Measurements from ENCODE around the gene FRMD5. TPM values are rescaled to one million over a fixed set of nuclear protein-coding genes. Genes with fewer than 3 reads are reported as not detected.

Gene FRMD5
- total and polyA plus RNA-seq, 2 donors (not counting 1 experiment from before 2014, with no cell fraction given), result not detected

DNA sequence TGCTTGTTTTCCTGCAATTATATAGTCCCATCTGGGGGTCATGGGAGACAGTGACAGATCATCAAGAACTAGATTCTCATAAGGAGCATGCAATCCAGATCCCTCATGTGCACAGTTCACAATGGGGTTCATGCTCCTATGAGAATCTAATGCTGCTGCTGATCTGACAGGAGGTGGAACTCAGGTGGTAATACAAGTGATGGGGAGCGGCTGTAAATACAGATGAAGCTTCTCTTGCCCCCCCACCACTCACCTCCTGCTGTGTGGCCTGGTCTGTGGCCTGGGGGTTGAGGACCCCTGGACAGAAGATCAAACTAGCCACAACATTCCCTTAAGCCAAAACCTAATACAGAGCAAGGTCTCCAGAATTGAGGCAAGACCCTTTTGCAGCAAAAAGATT lies 207.1 kb downstream of the FRMD5 start:
- no CpG with 5 or more reads among the region's 1 CpG for WGBS (ENCODE audit: insufficient coverage)
- Histone ChIP-seq H3K4me3 (ENCODE audit: control extremely low read depth in 1 of 5, extremely low read depth in 1 of 5, insufficient read depth in 1 of 5, low read depth in 2 of 5, low read length in 4 of 5) (no peak overlapping the region), H3K4me2 (replicated peaks; ENCODE audit: low read depth, low read length, poor library complexity, severe bottlenecking) (no peak overlapping the region), H3K9me3 (ENCODE audit: control extremely low read depth in 1 of 3, control insufficient read depth in 2 of 3, insufficient read depth in 1 of 3, low read length in 2 of 3) (peaks cover 0 to 3% (median 0%) of the 10 kb centered on the region in 3 donors), H3K27ac (ENCODE audit: low read length in 2 of 2) (no peak overlapping the region), H3K9ac (ENCODE audit: low read length) (no peak overlapping the region), H2AFZ (ENCODE audit: insufficient read depth, low read depth, low read length, poor library complexity, severe bottlenecking) (no peak overlapping the region), H3K36me3 (replicated peaks in 1 of 2; ENCODE audit: control extremely low read depth in 1 of 2, control insufficient read depth in 1 of 2, extremely low read depth in 1 of 2, insufficient read depth in 2 of 2, low read length in 1 of 2) (no peaks in the 10 kb centered on the region), H3K79me2 (ENCODE audit: control insufficient read depth, insufficient read depth, low read length) (no peaks in the 10 kb centered on the region), H3K4me1 (ENCODE audit: control insufficient read depth in 2 of 2, insufficient read depth in 2 of 2, low read length in 2 of 2) (no peaks in the 10 kb centered on the region), H4K20me1 (ENCODE audit: control insufficient read depth, insufficient read depth, low read length, poor library complexity, severe bottlenecking) (no peaks in the 10 kb centered on the region), H3K27me3 (replicated peaks in 1 of 4; ENCODE audit: control extremely low read depth in 1 of 4, control insufficient read depth in 3 of 4, insufficient read depth in 4 of 4, low read length in 3 of 4) (no peaks in the 10 kb centered on the region)
- H3K27me3 Mint-ChIP-seq, result peaks cover 6% of the 10 kb centered on the region
- H3K27ac Mint-ChIP-seq, result no peak overlapping the region
- ATAC-seq (ENCODE audit: low read depth) (no peak), DNase-seq (no peak)
- TF ChIP-seq EZH2 (IDR thresholded peaks at IDR 0.05; ENCODE audit: borderline replicate concordance, insufficient read depth, low read depth, low read length, poor library complexity, severe bottlenecking), result no peak
- TF ChIP-seq, protein P1, sequence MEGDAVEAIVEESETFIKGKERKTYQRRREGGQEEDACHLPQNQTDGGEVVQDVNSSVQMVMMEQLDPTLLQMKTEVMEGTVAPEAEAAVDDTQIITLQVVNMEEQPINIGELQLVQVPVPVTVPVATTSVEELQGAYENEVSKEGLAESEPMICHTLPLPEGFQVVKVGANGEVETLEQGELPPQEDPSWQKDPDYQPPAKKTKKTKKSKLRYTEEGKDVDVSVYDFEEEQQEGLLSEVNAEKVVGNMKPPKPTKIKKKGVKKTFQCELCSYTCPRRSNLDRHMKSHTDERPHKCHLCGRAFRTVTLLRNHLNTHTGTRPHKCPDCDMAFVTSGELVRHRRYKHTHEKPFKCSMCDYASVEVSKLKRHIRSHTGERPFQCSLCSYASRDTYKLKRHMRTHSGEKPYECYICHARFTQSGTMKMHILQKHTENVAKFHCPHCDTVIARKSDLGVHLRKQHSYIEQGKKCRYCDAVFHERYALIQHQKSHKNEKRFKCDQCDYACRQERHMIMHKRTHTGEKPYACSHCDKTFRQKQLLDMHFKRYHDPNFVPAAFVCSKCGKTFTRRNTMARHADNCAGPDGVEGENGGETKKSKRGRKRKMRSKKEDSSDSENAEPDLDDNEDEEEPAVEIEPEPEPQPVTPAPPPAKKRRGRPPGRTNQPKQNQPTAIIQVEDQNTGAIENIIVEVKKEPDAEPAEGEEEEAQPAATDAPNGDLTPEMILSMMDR (IDR thresholded peaks at IDR 0.05), result no peak
- peaks cover 7% of the 10 kb centered on the region for H3K4me1 Mint-ChIP-seq
- intact Hi-C loops (cut with micrococcal nuclease), result no loop called here
- H3K4me3 Mint-ChIP-seq, result no peak overlapping the region
- no peaks in the 10 kb centered on the region for H3K9me3 Mint-ChIP-seq (ENCODE audit: insufficient read depth)
- CTCF ChIA-PET, result no interaction called here
- POLR2A ChIA-PET, result no interaction called here

DNA sequence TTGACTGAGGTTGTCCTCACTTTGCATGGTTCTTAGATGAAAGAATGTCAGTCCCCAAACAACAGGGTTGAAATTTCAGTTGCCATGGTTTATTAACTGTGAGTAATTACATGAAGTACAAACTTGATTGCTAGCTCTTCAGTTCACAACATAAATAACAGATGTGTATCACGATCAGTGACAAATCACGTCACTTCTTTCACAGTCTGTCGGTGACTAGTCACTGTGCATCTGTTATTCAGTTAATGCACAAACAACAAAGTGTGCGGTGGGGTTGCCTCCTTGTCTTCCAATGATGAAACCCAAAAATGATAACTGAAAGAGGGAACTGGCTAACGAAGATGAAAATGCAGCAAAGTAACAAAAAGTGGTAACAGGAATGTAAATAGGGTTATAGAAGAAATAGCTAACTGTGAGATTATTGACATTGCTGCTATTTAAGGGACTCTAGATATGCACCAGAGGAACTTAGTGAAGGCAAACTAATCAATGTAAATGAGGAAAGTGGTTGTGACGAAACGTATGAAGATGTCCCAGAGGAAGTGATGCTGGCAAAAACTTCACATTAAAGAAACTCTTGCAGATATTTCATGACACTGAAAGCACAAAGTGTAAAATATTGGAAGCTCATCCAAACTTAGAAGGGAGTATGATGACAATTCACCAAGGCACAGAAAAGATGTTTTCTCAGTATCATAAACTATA lies 208.9 kb downstream of the FRMD5 start:
- Histone ChIP-seq H3K4me2 (replicated peaks; ENCODE audit: low read depth, low read length, poor library complexity, severe bottlenecking) (no peak overlapping the region), H3K4me3 (ENCODE audit: control extremely low read depth in 1 of 5, extremely low read depth in 1 of 5, insufficient read depth in 1 of 5, low read depth in 2 of 5, low read length in 4 of 5) (no peak overlapping the region), H3K9ac (ENCODE audit: low read length) (no peak overlapping the region), H4K20me1 (ENCODE audit: control insufficient read depth, insufficient read depth, low read length, poor library complexity, severe bottlenecking) (no peaks in the 10 kb centered on the region), H3K79me2 (ENCODE audit: control insufficient read depth, insufficient read depth, low read length) (no peaks in the 10 kb centered on the region), H3K4me1 (ENCODE audit: control insufficient read depth in 2 of 2, insufficient read depth in 2 of 2, low read length in 2 of 2) (no peaks in the 10 kb centered on the region), H2AFZ (ENCODE audit: insufficient read depth, low read depth, low read length, poor library complexity, severe bottlenecking) (no peak overlapping the region), H3K9me3 (ENCODE audit: control extremely low read depth in 1 of 3, control insufficient read depth in 2 of 3, insufficient read depth in 1 of 3, low read length in 2 of 3) (peaks cover 0 to 3% (median 0%) of the 10 kb centered on the region in 3 donors), H3K36me3 (replicated peaks in 1 of 2; ENCODE audit: control extremely low read depth in 1 of 2, control insufficient read depth in 1 of 2, extremely low read depth in 1 of 2, insufficient read depth in 2 of 2, low read length in 1 of 2) (no peaks in the 10 kb centered on the region), H3K27me3 (replicated peaks in 1 of 4; ENCODE audit: control extremely low read depth in 1 of 4, control insufficient read depth in 3 of 4, insufficient read depth in 4 of 4, low read length in 3 of 4) (no peaks in the 10 kb centered on the region), H3K27ac (ENCODE audit: low read length in 2 of 2) (no peak overlapping the region)
- intact Hi-C loops (cut with micrococcal nuclease), result no loop called here
- no peaks in the 10 kb centered on the region for H3K9me3 Mint-ChIP-seq (ENCODE audit: insufficient read depth)
- 34% methylated on average over 3 of the region's 7 CpGs for WGBS (ENCODE audit: insufficient coverage)
- peaks cover 13% of the 10 kb centered on the region for H3K27me3 Mint-ChIP-seq
- peaks cover 7% of the 10 kb centered on the region for H3K4me1 Mint-ChIP-seq
- ChIA-PET CTCF (no interaction called here), POLR2A (no interaction called here)
- ATAC-seq (ENCODE audit: low read depth), result no peak
- no peak for DNase-seq
- no peak overlapping the region for H3K4me3 Mint-ChIP-seq
- no peak for TF ChIP-seq EZH2 (IDR thresholded peaks at IDR 0.05; ENCODE audit: borderline replicate concordance, insufficient read depth, low read depth, low read length, poor library complexity, severe bottlenecking)
- TF ChIP-seq, protein P1 (IDR thresholded peaks at IDR 0.05), result no peak
- H3K27ac Mint-ChIP-seq, result no peak overlapping the region
